Nephron (organoid): Measurements from ENCODE around the gene SEMA5A.

ENCODE experiments used
- H3K27ac Mint-ChIP-seq, 3 experiments: 2 replicates each; pipeline ENCODE4 v1.8.0; 2020; ENCODE audit warnings: mixed read lengths in 3 of 3, mild to moderate bottlenecking in 2 of 3, moderate library complexity in 1 of 3
- H3K27me3 Mint-ChIP-seq: 2 replicates; pipeline ENCODE4 v1.8.0; 2021; ENCODE audit warnings: low read depth, mild to moderate bottlenecking, moderate library complexity, mixed read lengths
- H3K36me3 Mint-ChIP-seq: 2 replicates; pipeline ENCODE4 v1.8.0; 2020; ENCODE audit warnings: low read depth, mixed read lengths
- H3K4me1 Mint-ChIP-seq: 2 replicates; pipeline ENCODE4 v1.8.0; 2020; ENCODE audit warnings: mixed read lengths
- H3K4me3 Mint-ChIP-seq, 3 experiments: 2 replicates each; pipeline ENCODE4 v1.8.0; 2020; ENCODE audit warnings: mild to moderate bottlenecking in 3 of 3, mixed read lengths in 3 of 3, moderate library complexity in 2 of 3
- H3K9me3 Mint-ChIP-seq: 2 replicates; pipeline ENCODE4 v1.8.0; 2020; ENCODE audit warnings: mixed read lengths
- TF ChIP-seq, protein P1 (sequence below), 3 experiments: fragments of 200-600 bp; sonication (generic); IDR thresholded peaks; one replicate each; pipeline ENCODE4 v1.5.0; 2021; ENCODE audit warnings: antibody characterized with exemption in 3 of 3; ENCODE audit not compliant: unreplicated experiment in 3 of 3

Gene SEMA5A

DNA sequence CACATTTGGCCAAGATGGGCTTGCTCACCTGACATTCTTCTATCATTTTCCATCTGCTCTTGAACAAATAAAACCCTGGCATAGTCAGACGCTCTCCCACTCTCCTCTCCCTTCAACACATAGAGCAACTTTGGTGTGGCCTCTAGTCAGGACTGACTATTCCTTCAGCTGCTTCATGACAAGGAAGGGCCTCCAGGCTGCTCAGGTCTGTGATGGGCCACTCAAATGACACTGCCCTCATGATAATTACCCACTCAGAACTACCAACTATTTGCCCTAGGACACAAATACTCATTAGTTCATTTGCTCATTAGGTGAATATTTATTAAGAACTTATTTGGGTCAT lies 376.3 kb downstream of the SEMA5A start:
- H3K9me3 Mint-ChIP-seq: peaks cover 3% of the 10 kb centered on the region
- H3K4me1 Mint-ChIP-seq: no peaks in the 10 kb centered on the region
- no peak overlapping the region for H3K4me3 Mint-ChIP-seq
- H3K27me3 Mint-ChIP-seq: peaks cover 5% of the 10 kb centered on the region
- no peak overlapping the region for H3K27ac Mint-ChIP-seq
- TF ChIP-seq, protein P1, sequence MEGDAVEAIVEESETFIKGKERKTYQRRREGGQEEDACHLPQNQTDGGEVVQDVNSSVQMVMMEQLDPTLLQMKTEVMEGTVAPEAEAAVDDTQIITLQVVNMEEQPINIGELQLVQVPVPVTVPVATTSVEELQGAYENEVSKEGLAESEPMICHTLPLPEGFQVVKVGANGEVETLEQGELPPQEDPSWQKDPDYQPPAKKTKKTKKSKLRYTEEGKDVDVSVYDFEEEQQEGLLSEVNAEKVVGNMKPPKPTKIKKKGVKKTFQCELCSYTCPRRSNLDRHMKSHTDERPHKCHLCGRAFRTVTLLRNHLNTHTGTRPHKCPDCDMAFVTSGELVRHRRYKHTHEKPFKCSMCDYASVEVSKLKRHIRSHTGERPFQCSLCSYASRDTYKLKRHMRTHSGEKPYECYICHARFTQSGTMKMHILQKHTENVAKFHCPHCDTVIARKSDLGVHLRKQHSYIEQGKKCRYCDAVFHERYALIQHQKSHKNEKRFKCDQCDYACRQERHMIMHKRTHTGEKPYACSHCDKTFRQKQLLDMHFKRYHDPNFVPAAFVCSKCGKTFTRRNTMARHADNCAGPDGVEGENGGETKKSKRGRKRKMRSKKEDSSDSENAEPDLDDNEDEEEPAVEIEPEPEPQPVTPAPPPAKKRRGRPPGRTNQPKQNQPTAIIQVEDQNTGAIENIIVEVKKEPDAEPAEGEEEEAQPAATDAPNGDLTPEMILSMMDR (IDR thresholded peaks at IDR 0.05; ENCODE audit: unreplicated experiment in 3 of 3): no peak
- H3K36me3 Mint-ChIP-seq: peaks cover 22% of the 10 kb centered on the region

DNA sequence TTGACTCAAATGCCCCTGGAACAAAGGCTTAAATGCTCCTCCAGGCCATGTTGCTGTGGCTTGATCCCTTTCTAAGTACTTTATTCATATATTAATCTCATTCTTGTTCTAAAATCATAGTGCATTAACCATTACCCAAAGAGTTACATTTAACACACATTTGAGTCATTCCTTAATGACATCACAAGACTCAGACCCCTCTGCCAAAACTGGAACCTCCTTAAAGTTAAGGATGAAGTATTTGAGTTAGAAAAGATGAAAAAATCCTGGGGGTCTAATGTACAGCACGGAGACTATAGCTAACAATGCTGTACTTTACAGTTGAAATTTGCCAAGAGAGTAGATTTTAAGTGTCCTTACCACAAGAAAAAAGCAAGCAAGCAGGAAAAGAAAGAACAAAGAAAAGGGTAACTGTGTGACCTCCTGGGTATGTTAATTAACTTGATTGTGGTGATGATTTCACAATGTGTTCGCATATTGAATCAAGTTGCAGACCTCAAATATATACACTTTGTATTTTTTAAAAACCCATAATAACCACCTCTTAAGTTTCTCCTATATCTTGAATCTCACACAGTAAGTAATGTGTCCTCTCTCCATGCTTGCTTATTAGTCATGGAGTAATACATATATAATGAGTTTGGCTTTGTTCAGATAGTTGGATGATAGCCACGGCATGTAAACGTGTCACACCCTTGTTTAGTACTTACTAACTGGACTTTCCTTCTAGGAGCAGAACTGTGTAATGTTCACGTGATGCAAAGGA lies 376.9 kb downstream of the SEMA5A start:
- no peaks in the 10 kb centered on the region for H3K4me1 Mint-ChIP-seq
- H3K27ac Mint-ChIP-seq: no peak overlapping the region
- TF ChIP-seq, protein P1 (IDR thresholded peaks at IDR 0.05; ENCODE audit: unreplicated experiment in 3 of 3): no peak
- H3K4me3 Mint-ChIP-seq: no peak overlapping the region
- peaks cover 5% of the 10 kb centered on the region for H3K27me3 Mint-ChIP-seq
- H3K9me3 Mint-ChIP-seq: no peaks in the 10 kb centered on the region
- peaks cover 17% of the 10 kb centered on the region for H3K36me3 Mint-ChIP-seq

DNA sequence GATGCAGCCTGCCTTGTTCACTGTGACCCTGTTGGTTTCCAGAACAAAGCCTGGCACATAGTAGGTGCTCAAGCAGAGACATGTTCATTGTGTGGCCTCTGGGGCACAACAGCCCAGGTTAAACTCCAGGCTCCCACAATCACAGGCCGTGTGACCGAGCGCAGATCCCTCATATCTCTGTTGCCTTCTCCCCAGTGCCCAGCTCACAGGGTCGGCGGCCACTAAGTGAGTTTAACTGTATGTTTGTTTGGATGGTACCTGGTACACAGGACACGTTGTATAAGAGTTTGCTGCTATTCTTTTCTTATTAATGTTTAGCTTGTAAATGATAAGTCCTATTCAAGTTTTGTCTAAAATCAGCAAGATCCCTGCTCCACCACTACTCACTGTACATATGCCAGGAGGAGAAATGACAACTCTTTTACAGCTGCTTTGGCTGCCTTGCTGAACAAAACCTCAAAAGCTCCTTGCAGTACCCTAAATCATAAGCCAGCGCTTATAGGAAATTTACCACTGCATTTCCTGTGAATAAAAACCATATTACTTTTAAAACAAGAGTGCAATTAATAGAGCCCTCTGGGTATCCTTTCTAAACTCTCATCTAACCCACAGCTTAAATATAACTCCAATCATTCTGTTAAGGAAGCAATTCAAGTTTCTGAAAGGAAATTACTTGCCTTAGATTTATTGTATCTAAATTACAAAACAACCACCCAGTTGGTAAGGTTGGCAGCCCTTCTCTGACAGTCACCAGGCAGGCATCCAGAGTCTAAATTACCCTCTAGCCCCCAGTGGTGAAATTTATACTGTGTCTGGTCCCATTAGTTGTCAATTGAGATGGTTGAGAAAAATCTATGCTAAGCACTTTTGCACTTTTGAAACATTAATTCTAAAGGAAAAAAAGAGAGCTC lies 379.4 kb downstream of the SEMA5A start:
- no peaks in the 10 kb centered on the region for H3K9me3 Mint-ChIP-seq
- H3K27me3 Mint-ChIP-seq: peaks cover 5% of the 10 kb centered on the region
- peak overlapping the region in 1 of 3 experiments; percentile 9 for H3K27ac Mint-ChIP-seq
- TF ChIP-seq, protein P1 (IDR thresholded peaks at IDR 0.05; ENCODE audit: unreplicated experiment in 3 of 3): no peak
- H3K4me3 Mint-ChIP-seq: no peak overlapping the region
- no peaks in the 10 kb centered on the region for H3K4me1 Mint-ChIP-seq
- H3K36me3 Mint-ChIP-seq: peaks cover 11% of the 10 kb centered on the region

DNA sequence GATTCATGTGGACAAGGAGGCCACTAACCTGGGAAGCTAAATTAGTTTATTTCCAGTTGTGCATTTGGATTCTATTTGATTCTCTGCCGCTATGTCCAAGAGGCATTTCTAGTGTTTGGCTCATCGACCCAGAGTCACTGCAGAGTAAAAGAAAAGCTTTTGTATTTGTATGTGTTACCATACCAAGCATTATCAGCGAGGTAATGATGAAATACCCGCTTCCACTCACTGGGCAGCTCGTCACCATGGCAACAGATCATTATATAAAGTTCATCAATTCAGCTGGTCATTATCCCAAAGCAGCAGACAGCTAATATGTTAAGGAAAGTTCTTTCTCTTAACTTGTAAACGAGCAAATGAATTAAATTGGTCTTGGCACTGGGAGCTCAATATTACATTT lies 380.3 kb downstream of the SEMA5A start:
- TF ChIP-seq, protein P1 (IDR thresholded peaks at IDR 0.05; ENCODE audit: unreplicated experiment in 3 of 3): no peak
- no peaks in the 10 kb centered on the region for H3K4me1 Mint-ChIP-seq
- no peaks in the 10 kb centered on the region for H3K9me3 Mint-ChIP-seq
- H3K27ac Mint-ChIP-seq: no peak overlapping the region
- no peak overlapping the region for H3K4me3 Mint-ChIP-seq
- H3K36me3 Mint-ChIP-seq: peaks cover 6% of the 10 kb centered on the region
- no peaks in the 10 kb centered on the region for H3K27me3 Mint-ChIP-seq

DNA sequence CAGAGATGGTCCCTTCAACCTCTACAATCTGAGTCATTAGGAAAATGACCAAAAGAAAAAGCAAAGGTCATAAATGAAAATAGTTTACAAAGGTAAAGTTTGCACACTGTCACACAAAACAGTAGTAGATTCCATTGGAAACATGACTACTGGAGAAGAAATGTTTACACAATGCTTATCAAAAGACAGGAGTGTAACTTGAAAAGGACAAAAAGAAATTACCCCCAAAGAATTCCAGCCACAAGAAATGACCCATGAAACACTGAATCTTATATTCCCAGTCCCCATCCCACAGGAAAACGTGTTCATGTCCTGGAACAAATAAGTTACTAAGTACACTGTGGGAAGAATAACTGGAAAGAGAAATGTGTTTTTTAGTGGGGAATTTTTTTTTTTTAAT lies 385.1 kb downstream of the SEMA5A start:
- TF ChIP-seq, protein P1 (IDR thresholded peaks at IDR 0.05; ENCODE audit: unreplicated experiment in 3 of 3): no peak
- no peak overlapping the region for H3K27ac Mint-ChIP-seq

More for the DNA sequence above, 385.1 kb downstream of the SEMA5A start:
- no peak overlapping the region for H3K4me3 Mint-ChIP-seq
- H3K9me3 Mint-ChIP-seq: no peaks in the 10 kb centered on the region
- peaks cover 12% of the 10 kb centered on the region for H3K4me1 Mint-ChIP-seq
- H3K27me3 Mint-ChIP-seq: no peaks in the 10 kb centered on the region
- peaks cover 8% of the 10 kb centered on the region for H3K36me3 Mint-ChIP-seq
